ENCODE data around the gene TMCC2.

The TMCC2 gene

DNA sequence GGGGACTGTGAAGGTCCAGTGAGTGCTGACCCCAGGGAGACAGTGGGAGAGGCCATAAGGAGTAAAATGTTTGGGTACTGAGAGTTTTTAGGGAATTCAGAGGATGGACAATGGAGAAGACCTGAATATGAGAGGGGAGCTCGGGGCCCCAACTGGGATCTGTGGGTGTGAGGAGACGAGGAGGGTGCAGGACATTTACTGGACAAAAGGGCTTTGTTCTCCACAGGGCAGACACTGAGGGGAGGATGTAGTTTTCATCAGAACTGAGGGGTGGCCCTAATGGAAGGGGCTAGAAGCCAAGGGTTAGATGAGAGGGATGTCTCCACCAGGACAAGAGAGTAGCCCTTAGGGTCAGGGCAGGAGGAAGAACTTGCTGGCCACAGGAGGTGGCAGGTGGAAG, 30.0 kb downstream of the TMCC2 start (continued):
- TF ChIP-seq, protein P1, sequence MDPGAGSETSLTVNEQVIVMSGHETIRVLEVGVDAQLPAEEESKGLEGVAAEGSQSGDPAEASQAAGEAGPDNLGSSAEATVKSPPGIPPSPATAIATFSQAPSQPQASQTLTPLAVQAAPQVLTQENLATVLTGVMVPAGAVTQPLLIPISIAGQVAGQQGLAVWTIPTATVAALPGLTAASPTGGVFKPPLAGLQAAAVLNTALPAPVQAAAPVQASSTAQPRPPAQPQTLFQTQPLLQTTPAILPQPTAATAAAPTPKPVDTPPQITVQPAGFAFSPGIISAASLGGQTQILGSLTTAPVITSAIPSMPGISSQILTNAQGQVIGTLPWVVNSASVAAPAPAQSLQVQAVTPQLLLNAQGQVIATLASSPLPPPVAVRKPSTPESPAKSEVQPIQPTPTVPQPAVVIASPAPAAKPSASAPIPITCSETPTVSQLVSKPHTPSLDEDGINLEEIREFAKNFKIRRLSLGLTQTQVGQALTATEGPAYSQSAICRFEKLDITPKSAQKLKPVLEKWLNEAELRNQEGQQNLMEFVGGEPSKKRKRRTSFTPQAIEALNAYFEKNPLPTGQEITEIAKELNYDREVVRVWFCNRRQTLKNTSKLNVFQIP (CRISPR knock-in tag; IDR thresholded peaks at IDR 0.05; ENCODE audit: borderline replicate concordance, low read depth), result no peak
- TF ChIP-seq TCF4 (CRISPR knock-in tag; IDR thresholded peaks at IDR 0.05; ENCODE audit: borderline replicate concordance) (no peak), OSR1 (CRISPR knock-in tag; IDR thresholded peaks at IDR 0.05) (no peak), ZNF565 (CRISPR knock-in tag; conservative IDR thresholded peaks at IDR 0.05; ENCODE audit: low read depth) (no peak), ISL1 (CRISPR knock-in tag; IDR thresholded peaks at IDR 0.05) (no peak), BACH2 (CRISPR knock-in tag; IDR thresholded peaks at IDR 0.05; ENCODE audit: borderline replicate concordance) (no peak), ARNTL (CRISPR knock-in tag; IDR thresholded peaks at IDR 0.05; ENCODE audit: borderline replicate concordance, low read depth) (no peak)
- TF ChIP-seq, protein P2, sequence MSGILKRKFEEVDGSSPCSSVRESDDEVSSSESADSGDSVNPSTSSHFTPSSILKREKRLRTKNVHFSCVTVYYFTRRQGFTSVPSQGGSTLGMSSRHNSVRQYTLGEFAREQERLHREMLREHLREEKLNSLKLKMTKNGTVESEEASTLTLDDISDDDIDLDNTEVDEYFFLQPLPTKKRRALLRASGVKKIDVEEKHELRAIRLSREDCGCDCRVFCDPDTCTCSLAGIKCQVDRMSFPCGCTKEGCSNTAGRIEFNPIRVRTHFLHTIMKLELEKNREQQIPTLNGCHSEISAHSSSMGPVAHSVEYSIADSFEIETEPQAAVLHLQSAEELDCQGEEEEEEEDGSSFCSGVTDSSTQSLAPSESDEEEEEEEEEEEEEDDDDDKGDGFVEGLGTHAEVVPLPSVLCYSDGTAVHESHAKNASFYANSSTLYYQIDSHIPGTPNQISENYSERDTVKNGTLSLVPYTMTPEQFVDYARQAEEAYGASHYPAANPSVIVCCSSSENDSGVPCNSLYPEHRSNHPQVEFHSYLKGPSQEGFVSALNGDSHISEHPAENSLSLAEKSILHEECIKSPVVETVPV (CRISPR knock-in tag; IDR thresholded peaks at IDR 0.05), result no peak

DNA sequence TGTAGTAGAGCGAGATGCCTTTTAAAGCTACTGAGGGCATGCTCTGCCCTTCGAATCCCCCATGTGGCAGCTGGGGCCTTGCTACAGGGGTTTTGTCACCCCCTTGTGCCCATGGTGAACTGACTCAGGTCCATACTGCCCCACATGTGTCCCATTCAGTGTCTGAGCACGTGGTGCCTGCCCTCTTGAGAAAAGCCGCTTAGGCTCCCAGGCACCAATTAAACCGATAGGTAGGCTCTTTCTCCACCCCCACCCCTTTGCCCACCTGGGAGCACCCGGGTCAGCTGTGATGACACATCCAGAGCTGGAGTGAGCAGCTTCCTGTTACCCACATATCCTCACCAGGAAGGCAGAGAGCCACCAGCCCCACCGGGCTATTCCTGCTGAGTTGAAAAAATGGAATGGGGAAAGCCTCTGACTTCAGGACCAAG, 30.5 kb downstream of the TMCC2 start:
- TF ChIP-seq, protein P2 (CRISPR knock-in tag; IDR thresholded peaks at IDR 0.05), result no peak
- TF ChIP-seq TOX (CRISPR knock-in tag; IDR thresholded peaks at IDR 0.05; ENCODE audit: borderline replicate concordance) (no peak), ZC3H10 (CRISPR knock-in tag; IDR thresholded peaks at IDR 0.05) (no peak), ZFP30 (CRISPR knock-in tag; IDR thresholded peaks at IDR 0.05) (no peak), RARB (CRISPR knock-in tag; IDR thresholded peaks at IDR 0.05) (no peak), ZNF565 (CRISPR knock-in tag; conservative IDR thresholded peaks at IDR 0.05; ENCODE audit: low read depth) (no peak), CSDC2 (CRISPR knock-in tag; IDR thresholded peaks at IDR 0.05) (no peak), SNAI2 (CRISPR knock-in tag; IDR thresholded peaks at IDR 0.05) (no peak)
- TF ChIP-seq, protein P3, sequence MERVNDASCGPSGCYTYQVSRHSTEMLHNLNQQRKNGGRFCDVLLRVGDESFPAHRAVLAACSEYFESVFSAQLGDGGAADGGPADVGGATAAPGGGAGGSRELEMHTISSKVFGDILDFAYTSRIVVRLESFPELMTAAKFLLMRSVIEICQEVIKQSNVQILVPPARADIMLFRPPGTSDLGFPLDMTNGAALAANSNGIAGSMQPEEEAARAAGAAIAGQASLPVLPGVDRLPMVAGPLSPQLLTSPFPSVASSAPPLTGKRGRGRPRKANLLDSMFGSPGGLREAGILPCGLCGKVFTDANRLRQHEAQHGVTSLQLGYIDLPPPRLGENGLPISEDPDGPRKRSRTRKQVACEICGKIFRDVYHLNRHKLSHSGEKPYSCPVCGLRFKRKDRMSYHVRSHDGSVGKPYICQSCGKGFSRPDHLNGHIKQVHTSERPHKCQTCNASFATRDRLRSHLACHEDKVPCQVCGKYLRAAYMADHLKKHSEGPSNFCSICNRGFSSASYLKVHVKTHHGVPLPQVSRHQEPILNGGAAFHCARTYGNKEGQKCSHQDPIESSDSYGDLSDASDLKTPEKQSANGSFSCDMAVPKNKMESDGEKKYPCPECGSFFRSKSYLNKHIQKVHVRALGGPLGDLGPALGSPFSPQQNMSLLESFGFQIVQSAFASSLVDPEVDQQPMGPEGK (CRISPR knock-in tag; IDR thresholded peaks at IDR 0.05; ENCODE audit: borderline replicate concordance), result no peak
- no peak for ATAC-seq

GRCh38 chr1:205258719-205259118, 31.0 kb downstream of the TMCC2 start:
- ATAC-seq, result peak; percentile 45
- no peak for TF ChIP-seq PPARA (CRISPR knock-in tag; IDR thresholded peaks at IDR 0.05; ENCODE audit: borderline replicate concordance)
- TF ChIP-seq TOX (CRISPR knock-in tag; IDR thresholded peaks at IDR 0.05; ENCODE audit: borderline replicate concordance), result no peak
- TF ChIP-seq BACH2 (CRISPR knock-in tag; IDR thresholded peaks at IDR 0.05; ENCODE audit: borderline replicate concordance), result no peak
- no peak for TF ChIP-seq ARNTL (CRISPR knock-in tag; IDR thresholded peaks at IDR 0.05; ENCODE audit: borderline replicate concordance, low read depth)
- TF ChIP-seq ZC3H10 (CRISPR knock-in tag; IDR thresholded peaks at IDR 0.05), result no peak
- TF ChIP-seq TCF4 (CRISPR knock-in tag; IDR thresholded peaks at IDR 0.05; ENCODE audit: borderline replicate concordance), result no peak
- TF ChIP-seq ZNF565 (CRISPR knock-in tag; conservative IDR thresholded peaks at IDR 0.05; ENCODE audit: low read depth), result no peak
- TF ChIP-seq, protein P2 (CRISPR knock-in tag; IDR thresholded peaks at IDR 0.05), result no peak
- no peak for TF ChIP-seq RARB (CRISPR knock-in tag; IDR thresholded peaks at IDR 0.05)
- no peak for TF ChIP-seq ZNF70 (CRISPR knock-in tag; IDR thresholded peaks at IDR 0.05)
- TF ChIP-seq OSR1 (CRISPR knock-in tag; IDR thresholded peaks at IDR 0.05), result no peak
- no peak for TF ChIP-seq TSHZ2 (CRISPR knock-in tag; IDR thresholded peaks at IDR 0.05)
- no peak for TF ChIP-seq SNAI2 (CRISPR knock-in tag; IDR thresholded peaks at IDR 0.05)
- TF ChIP-seq, protein P1 (CRISPR knock-in tag; IDR thresholded peaks at IDR 0.05; ENCODE audit: borderline replicate concordance, low read depth), result no peak
